A549 (cell line): ENCODE data around the gene BCORL1. TPM values are rescaled to one million over a fixed set of nuclear protein-coding genes. Genes with fewer than 3 reads are reported as not detected.

Experiments
- ATAC-seq, 2 experiments: fragments of 200-7000 bp in 1 of 2; fragments of >200 bp in 1 of 2; cut with Nextera tagmentation in 1 of 2; cut with Tn5 transposase in 1 of 2; 3 replicates each; pipeline versions ENCODE4 v1.8.0 to v1.9.1; 2018 to 2020; ENCODE audit warnings: mild to moderate bottlenecking in 1 of 2, moderate library complexity in 1 of 2
- CTCF ChIA-PET: fragments of 300-600 bp; sonication (Branson Sonifier 250); formaldehyde crosslinking; extraction: SDS; loops from one replicate; lab custom pipeline; 2021; ENCODE audit warnings: antibody characterized with exemption, inconsistent platforms; lab: Yijun Ruan, JAX
- POLR2A ChIA-PET: fragments of 350-600 bp; formaldehyde crosslinking; extraction: SDS; loops from one replicate; lab custom pipeline; 2021; ENCODE audit warnings: antibody characterized with exemption, inconsistent platforms; lab: Yijun Ruan, JAX
- DNase-seq, 2 experiments: peaks; one replicate each; pipeline versions ENCODE4 v3.0.0 to v3.0.0-alpha.2; 2011 to 2016; ENCODE audit warnings: low read depth in 1 of 2, low spot score in 1 of 2
- FAIRE-seq: peaks from 2 replicates; lab custom pipeline; 2011; peaks lifted over from hg19 to GRCh38; lab: Jason Lieb, UNC
- H3K27ac ChIP-seq, 2 experiments: fragments of >200 bp; sonication (Bioruptor Twin); formaldehyde crosslinking; 3 replicates each; pipeline ENCODE4 v1.5.1; 2016 to 2017
- H3K4me1 ChIP-seq: fragments of >200 bp; sonication (Bioruptor Twin); formaldehyde crosslinking; 3 replicates; pipeline ENCODE4 v1.6.1; 2016
- H3K4me2 ChIP-seq: fragments of >200 bp; sonication (Bioruptor Twin); formaldehyde crosslinking; 3 replicates; pipeline ENCODE4 v1.6.1; 2016
- H3K4me3 ChIP-seq: fragments of >200 bp; sonication (Bioruptor Twin); formaldehyde crosslinking; 3 replicates; pipeline ENCODE4 v1.5.1; 2016
- H3K9me3 ChIP-seq: fragments of >200 bp; sonication (Bioruptor Twin); formaldehyde crosslinking; 3 replicates; pipeline ENCODE4 v1.6.1; 2016
- CHD4 ChIP-seq: fragments of 200-600 bp; sonication (generic); IDR thresholded peaks from 2 replicates; pipeline ENCODE4 v1.6.1; 2016; ENCODE audit warnings: antibody characterized with exemption, mild to moderate bottlenecking, borderline replicate concordance
- CTCF ChIP-seq: fragments of >200 bp; sonication (Bioruptor Twin); formaldehyde crosslinking; IDR thresholded peaks from 3 replicates; pipeline ENCODE4 v1.5.1; 2016
- E2F6 ChIP-seq: IDR thresholded peaks from 2 replicates; pipeline ENCODE4 v1.6.1; 2012; ENCODE audit warnings: low read depth, borderline replicate concordance
- EHMT2 ChIP-seq: fragments of 200-600 bp; sonication (generic); IDR thresholded peaks from 2 replicates; pipeline ENCODE4 v1.6.1; 2016; ENCODE audit warnings: antibody characterized with exemption, low read depth, mild to moderate bottlenecking, moderate library complexity
- FOSB ChIP-seq: fragments of 250-450 bp; sonication (Bioruptor Pico); IDR thresholded peaks from 2 replicates; pipeline ENCODE4 v1.5.0; 2020; ENCODE audit warnings: mild to moderate bottlenecking, moderate library complexity
- FOXS1 ChIP-seq: fragments of 250-450 bp; sonication (Bioruptor Pico); IDR thresholded peaks from 2 replicates; pipeline ENCODE4 v1.5.0; 2020; ENCODE audit warnings: mild to moderate bottlenecking, moderate library complexity
- JUNB ChIP-seq: fragments of >200 bp; sonication (Bioruptor Twin); formaldehyde crosslinking; IDR thresholded peaks from 2 replicates; pipeline ENCODE4 v1.6.1; 2016
- KDM1A ChIP-seq: fragments of 200-600 bp; sonication (generic); IDR thresholded peaks from 2 replicates; pipeline ENCODE4 v1.6.1; 2016; ENCODE audit warnings: low read depth, mild to moderate bottlenecking
- KDM5A ChIP-seq: fragments of 200-600 bp; sonication (generic); IDR thresholded peaks from 2 replicates; pipeline ENCODE4 v1.6.1; 2016; ENCODE audit warnings: antibody characterized with exemption, mild to moderate bottlenecking
- NPAS2 ChIP-seq: fragments of 250-450 bp; sonication (Bioruptor Pico); IDR thresholded peaks from 2 replicates; pipeline ENCODE4 v1.8.0; 2022; ENCODE audit warnings: mild to moderate bottlenecking, moderate library complexity, borderline replicate concordance
- RCOR1 ChIP-seq: fragments of 150-350 bp; IDR thresholded peaks from 2 replicates; pipeline ENCODE4 v1.6.1; 2014; ENCODE audit warnings: antibody characterized with exemption, low read length, low read depth
- SMC3 ChIP-seq: fragments of >200 bp; sonication (Bioruptor Twin); formaldehyde crosslinking; IDR thresholded peaks from 3 replicates; pipeline ENCODE4 v1.6.1; 2018; ENCODE audit warnings: inconsistent platforms
- TFCP2L1 ChIP-seq: fragments of 250-450 bp; sonication (Bioruptor Pico); IDR thresholded peaks from 2 replicates; pipeline ENCODE4 v1.5.0; 2021; ENCODE audit warnings: mild to moderate bottlenecking
- WGBS: methylation state at CpG from one replicate; pipeline ENCODE4 v1.1.6; 2017; ENCODE audit errors: missing lambda C conversion rate; 5-methylcytosine and 5-hydroxymethylcytosine counted together
- polyA plus RNA-seq, 4 experiments: library from polyadenylated mRNA; depleted of rRNA in 3 of 4; stranded (reverse); fragments of >200 nt; fragmentation: RNase III in 1 of 4; extraction: RNeasy Plus Mini Kit Qiagen cat#74134 plus additional on column Dnase treatment in 1 of 4; gene quantifications; 2 replicates in 3 of 4; 3 replicates in 1 of 4; pipeline ENCODE4 v1.2.3, GENCODE V29; 2011 to 2017
- TF ChIP-seq, protein P1 (sequence below): fragments of 200-600 bp; sonication (generic); IDR thresholded peaks from 2 replicates; pipeline ENCODE4 v1.6.1; 2016; ENCODE audit warnings: antibody characterized with exemption, mild to moderate bottlenecking, moderate library complexity
- TF ChIP-seq, protein P2 (sequence below): fragments of 150-350 bp; IDR thresholded peaks from 2 replicates; pipeline ENCODE4 v1.6.1; 2014; ENCODE audit warnings: low read depth, mild to moderate bottlenecking, low read length

BCORL1 gene
- polyA plus RNA-seq, 2 of the 4 experiments (the other 2 are of a cell fraction), result 1.4 to 6.1 TPM

GRCh38 chrX:129961180-129962083 lies 21.0 kb upstream of the BCORL1 start:
- H3K27ac ChIP-seq, result peak overlapping the region; percentile 48 to 74; a peak in 4 of 6 replicates
- peak; percentile 55 to 78; a peak in 4 of 6 replicates for ATAC-seq
- ChIA-PET POLR2A (interaction anchor here (1.0 kb wide), 1 partner anchor 30 kb away, joined by 6 read pairs; no protein-coding TSS in a partner anchor), CTCF (interaction anchor here (1.1 to 2.1 kb wide), 4 partner anchors 36 to 118 kb away, joined by 3 to 7 read pairs (median 4); no protein-coding TSS in a partner anchor)
- peaks cover 11% of the 10 kb centered on the region for H3K4me1 ChIP-seq
- H3K4me3 ChIP-seq, result peak overlapping the region; percentile 18; the same call in 1 of the 3 replicates
- no peak for TF ChIP-seq RCOR1
- no peak for TF ChIP-seq E2F6
- TF ChIP-seq, protein P1, sequence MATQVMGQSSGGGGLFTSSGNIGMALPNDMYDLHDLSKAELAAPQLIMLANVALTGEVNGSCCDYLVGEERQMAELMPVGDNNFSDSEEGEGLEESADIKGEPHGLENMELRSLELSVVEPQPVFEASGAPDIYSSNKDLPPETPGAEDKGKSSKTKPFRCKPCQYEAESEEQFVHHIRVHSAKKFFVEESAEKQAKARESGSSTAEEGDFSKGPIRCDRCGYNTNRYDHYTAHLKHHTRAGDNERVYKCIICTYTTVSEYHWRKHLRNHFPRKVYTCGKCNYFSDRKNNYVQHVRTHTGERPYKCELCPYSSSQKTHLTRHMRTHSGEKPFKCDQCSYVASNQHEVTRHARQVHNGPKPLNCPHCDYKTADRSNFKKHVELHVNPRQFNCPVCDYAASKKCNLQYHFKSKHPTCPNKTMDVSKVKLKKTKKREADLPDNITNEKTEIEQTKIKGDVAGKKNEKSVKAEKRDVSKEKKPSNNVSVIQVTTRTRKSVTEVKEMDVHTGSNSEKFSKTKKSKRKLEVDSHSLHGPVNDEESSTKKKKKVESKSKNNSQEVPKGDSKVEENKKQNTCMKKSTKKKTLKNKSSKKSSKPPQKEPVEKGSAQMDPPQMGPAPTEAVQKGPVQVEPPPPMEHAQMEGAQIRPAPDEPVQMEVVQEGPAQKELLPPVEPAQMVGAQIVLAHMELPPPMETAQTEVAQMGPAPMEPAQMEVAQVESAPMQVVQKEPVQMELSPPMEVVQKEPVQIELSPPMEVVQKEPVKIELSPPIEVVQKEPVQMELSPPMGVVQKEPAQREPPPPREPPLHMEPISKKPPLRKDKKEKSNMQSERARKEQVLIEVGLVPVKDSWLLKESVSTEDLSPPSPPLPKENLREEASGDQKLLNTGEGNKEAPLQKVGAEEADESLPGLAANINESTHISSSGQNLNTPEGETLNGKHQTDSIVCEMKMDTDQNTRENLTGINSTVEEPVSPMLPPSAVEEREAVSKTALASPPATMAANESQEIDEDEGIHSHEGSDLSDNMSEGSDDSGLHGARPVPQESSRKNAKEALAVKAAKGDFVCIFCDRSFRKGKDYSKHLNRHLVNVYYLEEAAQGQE, result no peak
- TF ChIP-seq CHD4, result no peak
- TF ChIP-seq FOXS1 (CRISPR knock-in tag), result no peak
- no peak for TF ChIP-seq FOSB (CRISPR knock-in tag)
- no peak for TF ChIP-seq SMC3
- no peak for TF ChIP-seq TFCP2L1
- no peak for TF ChIP-seq KDM5A
- TF ChIP-seq NPAS2 (CRISPR knock-in tag), result no peak
- TF ChIP-seq CTCF, result no peak
- TF ChIP-seq EHMT2, result no peak
- TF ChIP-seq, protein P2, sequence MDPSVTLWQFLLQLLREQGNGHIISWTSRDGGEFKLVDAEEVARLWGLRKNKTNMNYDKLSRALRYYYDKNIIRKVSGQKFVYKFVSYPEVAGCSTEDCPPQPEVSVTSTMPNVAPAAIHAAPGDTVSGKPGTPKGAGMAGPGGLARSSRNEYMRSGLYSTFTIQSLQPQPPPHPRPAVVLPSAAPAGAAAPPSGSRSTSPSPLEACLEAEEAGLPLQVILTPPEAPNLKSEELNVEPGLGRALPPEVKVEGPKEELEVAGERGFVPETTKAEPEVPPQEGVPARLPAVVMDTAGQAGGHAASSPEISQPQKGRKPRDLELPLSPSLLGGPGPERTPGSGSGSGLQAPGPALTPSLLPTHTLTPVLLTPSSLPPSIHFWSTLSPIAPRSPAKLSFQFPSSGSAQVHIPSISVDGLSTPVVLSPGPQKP, result no peak
- no peak for TF ChIP-seq KDM1A
- no peaks in the 10 kb centered on the region for H3K9me3 ChIP-seq
- no peak for FAIRE-seq
- peak; percentile 52 to 54 for DNase-seq
- 61% methylated on average over 13 of the region's 26 CpGs for WGBS
- peak overlapping the region; percentile 69 for H3K4me2 ChIP-seq

DNA sequence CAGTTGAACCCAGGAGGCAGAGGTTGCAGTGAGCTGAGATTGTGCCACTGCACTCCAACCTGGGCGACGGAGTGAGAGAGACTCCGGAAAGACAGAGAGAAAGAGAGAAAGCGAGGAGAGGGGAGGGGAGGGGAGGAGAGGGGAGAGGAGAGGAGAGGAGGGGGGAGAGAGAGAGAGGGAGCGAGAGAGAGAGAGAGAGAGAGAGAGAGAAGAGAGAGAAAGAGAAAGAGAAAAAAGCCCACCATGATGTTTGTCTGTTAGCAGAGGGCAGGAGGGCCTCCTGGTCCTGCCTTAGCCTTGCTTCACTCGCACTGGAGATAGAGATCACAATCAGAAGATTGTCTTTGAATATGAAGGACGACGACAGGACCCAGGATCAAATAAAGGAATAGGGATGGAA lies 18.7 kb upstream of the BCORL1 start:
- Histone ChIP-seq H3K4me3 (no peak overlapping the region), H3K4me1 (peaks cover 8% of the 10 kb centered on the region; the same call in 2 of the 3 replicates), H3K27ac (no peak overlapping the region), H3K9me3 (no peaks in the 10 kb centered on the region), H3K4me2 (no peak overlapping the region)
- WGBS, result 85% methylated on average over 6 of the region's 8 CpGs
- POLR2A ChIA-PET, result no interaction called here
- CTCF ChIA-PET, result interaction anchor here (0.8 kb wide), 1 partner anchor 38 kb away, joined by 3 read pairs; no protein-coding TSS in a partner anchor
- DNase-seq, result no peak
- no peak for TF ChIP-seq CTCF
- no peak for TF ChIP-seq FOXS1 (CRISPR knock-in tag)
- TF ChIP-seq JUNB, result no peak
- FAIRE-seq, result no peak
- ATAC-seq, result no peak
